Astrocyte of the cerebellum (primary cell): ENCODE results near the gene APOL5.
A peak's percentile ranks its signal among the peaks of the same experiment; 100 is the strongest.
"Not testable (repeated sequence)": the region's sequence is repeated elsewhere in the genome, so short reads cannot be mapped to it uniquely, and the experiment has no call there.

Experiments used
- DNase-seq: peaks from one replicate; pipeline ENCODE4 v3.0.0-alpha.2; 2011; ENCODE audit warnings: low read depth
- H3K4me3 ChIP-seq: 2 replicates; pipeline ENCODE4 v1.5.1; 2011; ENCODE audit warnings: mild to moderate bottlenecking, low read depth, low read length, moderate library complexity
- CTCF ChIP-seq: IDR thresholded peaks from 2 replicates; pipeline ENCODE4 v1.5.1; 2012; ENCODE audit warnings: low read length, low read depth, moderate library complexity, mild to moderate bottlenecking; ENCODE audit errors: missing control alignments
- in situ Hi-C: cut with HindIII; loops from 2 replicates; pipeline ENCODE4 v1.10.0; 2017; ENCODE audit warnings: low sequenced_read_pairs

Gene APOL5

GRCh38 chr22:35736701-35737100 lies 19.0 kb downstream of the APOL5 start:
- in situ Hi-C loops = no loop called here
- no peak overlapping the region for H3K4me3 ChIP-seq
- DNase-seq = no peak
- no peak for TF ChIP-seq CTCF

GRCh38 chr22:35737886-35738285 lies 20.2 kb downstream of the APOL5 start:
- in situ Hi-C loops, H3K4me3 ChIP-seq, DNase-seq: not testable (repeated sequence)

GRCh38 chr22:35739076-35739930 lies 21.6 kb downstream of the APOL5 start:
- peak; percentile 42 for TF ChIP-seq CTCF

GRCh38 chr22:35739931-35740380 lies 22.3 kb downstream of the APOL5 start:
- TF ChIP-seq CTCF = no peak
- DNase-seq = no peak
- in situ Hi-C loops = no loop called here
- H3K4me3 ChIP-seq = no peak overlapping the region

More at GRCh38 chr22:35739076-35739930, 21.6 kb downstream of the APOL5 start:
- in situ Hi-C loops = no loop called here
- H3K4me3 ChIP-seq = no peak overlapping the region
- DNase-seq = no peak

GRCh38 chr22:35740616-35741015 lies 22.9 kb downstream of the APOL5 start:
- TF ChIP-seq CTCF = no peak
- H3K4me3 ChIP-seq = no peak overlapping the region
- in situ Hi-C loops = no loop called here
- DNase-seq = no peak

- TF ChIP-seq CTCF = no peak
- peak; percentile 83 for DNase-seq
- in situ Hi-C loops = no loop called here
- no peak overlapping the region for H3K4me3 ChIP-seq
Observed at GRCh38 chr22:35742342-35743100, 24.8 kb downstream of the APOL5 start.
